HEK293 (cell line): ENCODE data around the gene ACSS2.

ENCODE experiments used
- CTCF ChIA-PET: fragments of 350-600 bp; formaldehyde crosslinking; extraction: SDS; loops from one replicate; lab custom pipeline; 2021; ENCODE audit warnings: antibody characterized with exemption; lab: Yijun Ruan, JAX
- POLR2A ChIA-PET: fragments of 300-600 bp; formaldehyde crosslinking; extraction: SDS; loops from one replicate; lab custom pipeline; 2020; ENCODE audit warnings: antibody characterized with exemption, inconsistent platforms; lab: Yijun Ruan, JAX
- H3K27ac ChIP-seq: fragments of 200-500 bp; sonication (Bioruptor generic); 2 replicates; pipeline ENCODE4 v1.5.1; 2014; ENCODE audit warnings: low read depth, low read length, control low read depth, inconsistent platforms; ENCODE audit errors: extremely low read depth
- H3K36me3 ChIP-seq, 2 experiments: fragments of 200-500 bp in 1 of 2; sonication (Bioruptor generic) in 1 of 2; 1 replicate in 1 of 2; 2 replicates in 1 of 2; pipeline ENCODE4 v1.5.1; 2014 to 2017; ENCODE audit warnings: inconsistent platforms in 2 of 2, low read length in 2 of 2; ENCODE audit not compliant: control insufficient read depth in 2 of 2, insufficient read depth in 1 of 2
- H3K4me1 ChIP-seq: fragments of 200-500 bp; sonication (Bioruptor generic); 2 replicates; pipeline ENCODE4 v1.5.1; 2014; ENCODE audit warnings: mild to moderate bottlenecking, low read length, inconsistent platforms; ENCODE audit not compliant: control insufficient read depth, insufficient read depth
- H3K4me3 ChIP-seq: 2 replicates; pipeline ENCODE4 v1.5.1; 2011; ENCODE audit warnings: low read depth, mild to moderate bottlenecking, control low read depth, low read length, moderate library complexity
- H3K9me3 ChIP-seq: fragments of 200-500 bp; sonication (Bioruptor generic); 2 replicates; pipeline ENCODE4 v1.5.1; 2014; ENCODE audit warnings: low read depth, low read length, inconsistent platforms; ENCODE audit not compliant: control insufficient read depth, insufficient read depth
- AEBP2 ChIP-seq: fragments of 450-650 bp; formaldehyde crosslinking; IDR thresholded peaks from 2 replicates; pipeline ENCODE4 v1.5.1; 2016; ENCODE audit warnings: missing biosample characterization, missing genetic modification characterization, borderline replicate concordance
- GLIS1 ChIP-seq: fragments of 450-650 bp; formaldehyde crosslinking; IDR thresholded peaks from 2 replicates; pipeline ENCODE4 v1.5.1; 2016; ENCODE audit warnings: missing biosample characterization, missing genetic modification characterization
- HIC1 ChIP-seq: fragments of 450-650 bp; formaldehyde crosslinking; IDR thresholded peaks from 2 replicates; pipeline ENCODE4 v1.5.1; 2016; ENCODE audit warnings: missing biosample characterization, missing genetic modification characterization
- KLF8 ChIP-seq: fragments of 450-650 bp; formaldehyde crosslinking; IDR thresholded peaks from 2 replicates; pipeline ENCODE4 v1.5.1; 2016; ENCODE audit warnings: missing biosample characterization, missing genetic modification characterization
- SALL2 ChIP-seq: fragments of 450-650 bp; formaldehyde crosslinking; IDR thresholded peaks from 2 replicates; pipeline ENCODE4 v1.5.0; 2017; ENCODE audit warnings: missing biosample characterization, mild to moderate bottlenecking, missing genetic modification characterization, borderline replicate concordance
- SP2 ChIP-seq: fragments of 450-650 bp; formaldehyde crosslinking; IDR thresholded peaks from 2 replicates; pipeline ENCODE4 v1.5.1; 2016; ENCODE audit warnings: missing biosample characterization, missing genetic modification characterization
- ZNF18 ChIP-seq: fragments of 450-650 bp; formaldehyde crosslinking; IDR thresholded peaks from 2 replicates; pipeline ENCODE4 v1.5.1; 2016; ENCODE audit warnings: missing biosample characterization, missing genetic modification characterization
- ZNF274 ChIP-seq, 2 experiments: fragments of 200-500 bp in 1 of 2; fragments of 450-650 bp in 1 of 2; sonication (Bioruptor generic) in 1 of 2; formaldehyde crosslinking in 1 of 2; IDR thresholded peaks; 2 replicates each; pipeline versions ENCODE4 v1.5.1 to v1.6.1; 2014 to 2016; ENCODE audit warnings: borderline replicate concordance in 1 of 2, inconsistent platforms in 1 of 2, low read length in 1 of 2, missing biosample characterization in 1 of 2, missing genetic modification characterization in 1 of 2
- ZNF341 ChIP-seq: fragments of 450-650 bp; formaldehyde crosslinking; IDR thresholded peaks from 2 replicates; pipeline ENCODE4; 2016; ENCODE audit warnings: low read depth, missing biosample characterization, missing genetic modification characterization
- ZNF398 ChIP-seq: fragments of 450-650 bp; formaldehyde crosslinking; IDR thresholded peaks from 2 replicates; pipeline ENCODE4 v1.5.1; 2017; ENCODE audit warnings: missing biosample characterization, missing genetic modification characterization
- ZNF560 ChIP-seq: fragments of 450-650 bp; formaldehyde crosslinking; IDR thresholded peaks from 2 replicates; pipeline ENCODE4 v1.5.1; 2017; ENCODE audit warnings: missing biosample characterization, missing genetic modification characterization, borderline replicate concordance
- ZNF629 ChIP-seq: fragments of 450-650 bp; formaldehyde crosslinking; IDR thresholded peaks from 2 replicates; pipeline ENCODE4 v1.5.1; 2017; ENCODE audit warnings: missing biosample characterization, missing genetic modification characterization
- ZNF639 ChIP-seq: fragments of 450-650 bp; formaldehyde crosslinking; IDR thresholded peaks from 2 replicates; pipeline ENCODE4 v1.5.1; 2016; ENCODE audit warnings: missing biosample characterization, missing genetic modification characterization
- ZNF707 ChIP-seq: fragments of 450-650 bp; formaldehyde crosslinking; IDR thresholded peaks from 2 replicates; pipeline ENCODE4 v1.5.1; 2016; ENCODE audit warnings: missing biosample characterization, missing genetic modification characterization
- ZNF776 ChIP-seq: fragments of 450-650 bp; formaldehyde crosslinking; IDR thresholded peaks from 2 replicates; pipeline ENCODE4 v1.5.0; 2017; ENCODE audit warnings: missing biosample characterization, missing genetic modification characterization, borderline replicate concordance

ACSS2 gene

GRCh38 chr20:34883087-34883688 is 6.8 kb downstream of the ACSS2 start (continued):
- TF ChIP-seq AEBP2 (tag by site-specific recombination) (no peak), ZNF274 (IDR thresholded peaks at IDR 0.05; ENCODE audit: low read length) (no peak), ZNF274 (tag by site-specific recombination; IDR thresholded peaks at IDR 0.05; ENCODE audit: borderline replicate concordance) (no peak), ZNF639 (tag by site-specific recombination) (no peak), ZNF341 (no peak), HIC1 (tag by site-specific recombination) (no peak)

- CTCF ChIA-PET: interaction anchor here (0.5 to 0.7 kb wide), 2 partner anchors 9 kb away, joined by 3 read pairs; no protein-coding TSS in a partner anchor
- H3K27ac ChIP-seq: no peak overlapping the region
- TF ChIP-seq ZNF398 (no peak), ZNF707 (tag by site-specific recombination) (no peak), GLIS1 (tag by site-specific recombination) (no peak), SP2 (no peak), ZNF629 (no peak), SALL2 (no peak), ZNF776 (tag by site-specific recombination) (no peak), KLF8 (no peak), ZNF18 (tag by site-specific recombination) (no peak), ZNF560 (tag by site-specific recombination) (no peak)
- TF ChIP-seq, all 188 proteins: peak for 0
- Histone ChIP-seq H3K36me3 (peaks cover 4 to 32% of the 10 kb centered on the region in 2 experiments; a peak in 2 of 3 replicates), H3K4me1 (peaks cover 3% of the 10 kb centered on the region; the same call in 1 of the 2 replicates), H3K4me3 (no peak overlapping the region), H3K9me3 (no peaks in the 10 kb centered on the region)
- POLR2A ChIA-PET: no interaction called here
Observed at GRCh38 chr20:34883809-34884208, 7.4 kb downstream of the ACSS2 start.
